H1 (cell line): Measurements from ENCODE around the gene SH3PXD2A. TPM values are rescaled to one million over a fixed set of nuclear protein-coding genes. Genes with fewer than 3 reads are reported as not detected.

Experiments
- KDM1A ChIP-seq: fragments of 200-600, 300-600 bp; sonication (generic); IDR thresholded peaks from 2 replicates; pipeline ENCODE4 v1.7.1; 2016; ENCODE audit warnings: mild to moderate bottlenecking, low read length, borderline replicate concordance
- POLR2A ChIP-seq, 2 experiments: IDR thresholded peaks; 1 replicate in 1 of 2; 2 replicates in 1 of 2; pipeline ENCODE4 v1.6.1; 2011; ENCODE audit warnings: low read depth in 2 of 2, low read length in 2 of 2, mild to moderate bottlenecking in 2 of 2; ENCODE audit errors: control extremely low read depth in 1 of 2
- RFX5 ChIP-seq: IDR thresholded peaks from 2 replicates; pipeline ENCODE4 v1.6.1; 2011; ENCODE audit warnings: low read depth, low read length, improper control_type of control experiment, borderline replicate concordance
- SAP30 ChIP-seq: fragments of 300-600 bp; sonication (generic); IDR thresholded peaks from 2 replicates; pipeline ENCODE4 v1.7.1; 2012; ENCODE audit warnings: low read length, moderate library complexity, mild to moderate bottlenecking, inconsistent platforms; ENCODE audit not compliant: insufficient read depth, insufficient replicate concordance
- SP4 ChIP-seq: IDR thresholded peaks from 2 replicates; pipeline ENCODE4 v1.6.1; 2012; ENCODE audit warnings: low read length, inconsistent platforms
- TAF1 ChIP-seq: IDR thresholded peaks from 2 replicates; pipeline ENCODE4 v1.6.1; 2011; ENCODE audit warnings: mild to moderate bottlenecking, low read depth, low read length
- TBP ChIP-seq: IDR thresholded peaks from 2 replicates; pipeline ENCODE4 v1.6.1; 2011; ENCODE audit warnings: low read depth, low read length, improper control_type of control experiment
- polyA plus RNA-seq, 7 experiments: library from polyadenylated mRNA; depleted of rRNA in 3 of 7; stranded (reverse) in 5 of 7; unstranded in 2 of 7; fragments of >200 nt in 5 of 7; fragments of 200-250 nt in 2 of 7; gene quantifications; 1 replicate in 5 of 7; 2 replicates in 1 of 7; 4 replicates in 1 of 7; pipeline versions ENCODE4 v1.2.1 to v1.2.3, GENCODE V29; 2011 to 2013; ENCODE audit warnings: missing spikeins in 2 of 7, mixed read lengths in 2 of 7
- total RNA-seq: library from RNA; stranded (reverse); fragmentation: NEBNext Ultra II Directional; extraction: Animal tissue kit (Norgen Biotek cat#: 25700); gene quantifications from 2 replicates; pipeline ENCODE4 v1.2.1, GENCODE V29; 2021

The SH3PXD2A gene
- total and polyA plus RNA-seq, 2 of the 8 experiments (the other 6 are each of a cell fraction or from before 2014, with no cell fraction given), result 5.4 to 16.3 TPM

DNA sequence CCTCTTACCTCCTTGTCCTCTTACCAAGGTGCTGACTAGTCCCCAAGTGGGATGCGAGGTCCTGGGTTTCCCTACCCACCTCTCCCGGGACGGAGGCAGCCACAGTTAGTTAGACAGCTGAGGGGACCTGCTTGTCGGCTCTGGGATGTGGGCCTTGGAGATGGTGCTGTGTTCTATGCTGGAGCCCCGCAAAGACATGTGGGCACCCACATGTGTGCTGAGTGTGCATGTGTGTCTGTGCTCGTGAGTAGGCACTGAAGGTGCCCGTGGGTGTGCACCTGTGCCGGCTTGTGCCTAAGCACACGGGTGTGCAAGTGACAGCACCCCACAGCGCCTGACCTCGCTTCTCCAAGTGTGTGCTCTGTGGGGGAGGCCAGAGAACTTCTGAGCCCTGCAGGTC, 299.7 kb downstream of the SH3PXD2A start (continued):
- TF ChIP-seq KDM1A (no peak), SAP30 (no peak), RFX5 (no peak), SP4 (no peak), TBP (no peak), POLR2A (IDR thresholded peaks at IDR 0.05; ENCODE audit: control extremely low read depth in 1 of 2, low read depth in 2 of 2, low read length in 2 of 2) (no peak), TAF1 (no peak)
